Epithelial cell of prostate (primary cell): ENCODE measurements around the gene BNIPL.
A peak's percentile ranks its signal among the peaks of the same experiment; 100 is the strongest.

Source experiments
- DNase-seq: peaks from one replicate; pipeline ENCODE4 v3.0.0-alpha.2; 2011; ENCODE audit warnings: low read depth, low spot score
- H3K27ac ChIP-seq: fragments of 450-650 bp; 2 replicates; pipeline ENCODE4 v1.5.1; 2017; ENCODE audit warnings: mild to moderate bottlenecking

The BNIPL gene

DNA sequence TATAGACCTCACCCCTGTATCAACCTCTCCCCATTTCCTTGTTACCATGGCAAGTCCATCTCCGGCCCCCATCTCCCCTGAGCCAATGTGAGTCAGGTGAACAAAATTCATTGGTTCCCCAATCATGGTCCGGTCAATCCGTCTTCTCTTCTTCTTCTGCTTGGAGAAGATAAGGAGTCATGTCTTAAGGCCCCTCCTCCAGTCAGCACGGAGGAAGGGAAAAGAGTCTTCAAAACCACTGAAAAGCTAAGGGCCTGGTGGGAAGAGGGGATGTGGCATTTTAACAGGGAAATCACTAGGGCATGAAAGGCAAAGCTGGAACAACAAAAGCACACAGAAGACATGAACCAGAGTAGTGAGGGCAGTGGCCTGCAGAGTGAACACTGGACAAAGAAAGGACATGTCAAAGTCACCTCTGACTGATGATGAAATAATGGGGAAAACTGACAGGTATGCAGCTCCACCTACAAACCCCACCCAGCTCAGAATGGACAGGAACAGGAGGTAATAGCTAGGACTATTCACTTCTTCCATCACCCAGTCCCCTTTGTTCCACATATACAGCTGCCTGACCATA, 18.7 kb downstream of the BNIPL start:
- peak overlapping the region; percentile 97 for H3K27ac ChIP-seq

DNA sequence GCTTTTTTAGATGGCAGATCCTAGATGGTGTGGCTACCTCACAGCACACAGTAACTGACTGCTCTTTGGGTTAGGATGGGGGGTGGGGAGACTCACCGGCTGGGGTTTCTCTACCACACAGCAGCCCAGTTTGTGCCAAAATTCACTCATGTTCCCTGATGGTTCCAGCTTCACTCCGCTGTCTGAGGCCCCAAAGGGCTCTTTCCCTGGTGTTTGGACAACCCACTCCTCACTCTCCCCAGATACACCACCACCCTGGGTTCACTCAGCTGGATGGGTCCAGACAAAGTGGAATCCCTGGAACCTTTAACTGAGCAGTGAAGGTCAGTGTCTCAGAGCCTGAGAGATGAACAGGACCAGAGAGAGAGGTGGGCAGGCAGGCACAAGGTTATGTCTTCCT, 19.2 kb downstream of the BNIPL start:
- DNase-seq, result no peak
- H3K27ac ChIP-seq, result peak overlapping the region; percentile 97

More for the DNA sequence above, 18.7 kb downstream of the BNIPL start:
- DNase-seq, result no peak

DNA sequence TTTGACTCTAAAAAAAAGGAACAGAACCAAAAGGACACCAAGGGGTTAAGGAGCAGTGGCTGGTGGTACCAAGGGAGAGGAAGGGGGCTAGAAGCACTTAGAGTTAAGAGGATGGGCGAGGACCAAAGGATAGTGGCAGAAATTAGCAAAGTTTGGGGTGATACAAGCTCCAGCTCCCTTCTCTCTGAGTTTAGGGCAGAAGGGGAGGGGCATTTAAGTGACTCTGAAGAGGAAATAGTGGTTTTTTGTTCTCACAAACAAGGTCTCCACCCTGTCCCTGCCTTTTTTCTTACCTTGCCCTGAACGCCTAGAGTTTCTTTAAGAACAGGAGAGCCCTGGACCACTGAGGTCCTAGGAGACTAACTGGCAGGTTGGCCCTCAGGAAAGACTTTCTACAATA, 19.8 kb downstream of the BNIPL start:
- peak overlapping the region; percentile 97 for H3K27ac ChIP-seq
- no peak for DNase-seq

DNA sequence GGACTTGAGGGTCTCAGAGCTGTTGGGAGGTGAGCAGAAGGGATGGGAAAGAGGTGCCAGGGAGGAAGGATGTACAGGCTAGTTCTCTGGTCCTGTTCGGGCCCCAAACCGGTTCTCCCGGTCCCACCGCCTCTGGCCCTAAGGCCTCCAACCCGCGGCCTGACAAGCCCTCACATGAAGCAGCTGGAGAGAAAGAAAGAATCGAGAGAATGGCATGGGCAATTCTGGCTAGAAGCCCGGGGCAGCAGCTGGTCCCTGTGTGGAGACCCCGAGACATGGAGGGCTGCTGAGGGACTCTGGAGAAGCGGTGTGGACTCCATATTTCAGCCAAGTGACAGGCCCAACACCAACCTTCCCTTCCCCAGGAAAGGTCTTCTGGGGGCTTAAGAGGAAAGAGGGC, 22.3 kb downstream of the BNIPL start:
- DNase-seq, result peak; percentile 70
- H3K27ac ChIP-seq, result peak overlapping the region; percentile 97

DNA sequence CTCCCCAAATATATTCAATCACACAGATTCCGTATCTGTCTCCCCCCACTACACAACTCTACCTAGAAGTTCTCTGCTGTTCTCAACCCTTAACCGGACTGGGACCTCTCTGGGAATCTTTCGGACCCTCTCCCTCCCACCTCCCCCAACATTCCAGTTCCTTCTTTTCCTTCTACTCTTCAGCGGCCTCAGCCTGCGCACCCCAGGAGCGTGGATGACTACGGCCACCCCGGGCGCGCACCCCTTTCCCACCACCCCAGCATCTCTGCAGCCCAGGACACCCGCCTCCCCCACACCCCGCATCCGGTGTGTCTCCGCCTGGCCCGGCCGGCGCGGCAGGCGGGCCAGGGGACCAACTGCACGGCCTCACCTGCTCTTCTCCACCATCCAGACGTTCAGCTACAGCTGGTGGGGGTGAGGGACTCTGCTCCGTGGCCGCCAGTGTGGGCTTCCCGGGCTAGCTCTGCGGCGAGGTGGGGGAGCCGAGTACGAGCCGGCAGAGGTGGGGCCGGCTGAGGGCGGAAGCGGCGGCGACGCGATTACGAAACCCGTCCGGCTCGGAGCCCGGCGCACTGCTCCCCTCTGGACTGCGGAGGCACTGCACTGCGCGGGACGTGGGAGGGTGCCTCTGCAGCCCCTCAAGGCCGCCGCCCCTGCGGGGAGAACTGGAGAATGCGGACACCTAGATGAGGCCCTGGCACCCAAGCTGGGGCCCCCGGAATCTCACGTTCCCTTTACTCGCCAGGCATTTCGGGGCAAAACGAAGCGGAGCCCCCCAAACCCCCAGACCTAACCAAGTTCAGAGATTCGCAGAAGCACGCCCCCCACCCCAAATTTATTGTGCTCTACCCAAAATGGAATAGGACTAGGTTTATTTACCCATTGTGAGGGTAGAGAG, 23.0 kb downstream of the BNIPL start, which contains the start of gene CDC42SE1:
Gene CDC42SE1, minus strand, starts transcription at position 514 of the 898 bp plus-strand sequence. CDS start 3,892 bp downstream, outside the sequence.
- H3K27ac ChIP-seq, result peak within 1 kb of the TSS; percentile 97

DNA sequence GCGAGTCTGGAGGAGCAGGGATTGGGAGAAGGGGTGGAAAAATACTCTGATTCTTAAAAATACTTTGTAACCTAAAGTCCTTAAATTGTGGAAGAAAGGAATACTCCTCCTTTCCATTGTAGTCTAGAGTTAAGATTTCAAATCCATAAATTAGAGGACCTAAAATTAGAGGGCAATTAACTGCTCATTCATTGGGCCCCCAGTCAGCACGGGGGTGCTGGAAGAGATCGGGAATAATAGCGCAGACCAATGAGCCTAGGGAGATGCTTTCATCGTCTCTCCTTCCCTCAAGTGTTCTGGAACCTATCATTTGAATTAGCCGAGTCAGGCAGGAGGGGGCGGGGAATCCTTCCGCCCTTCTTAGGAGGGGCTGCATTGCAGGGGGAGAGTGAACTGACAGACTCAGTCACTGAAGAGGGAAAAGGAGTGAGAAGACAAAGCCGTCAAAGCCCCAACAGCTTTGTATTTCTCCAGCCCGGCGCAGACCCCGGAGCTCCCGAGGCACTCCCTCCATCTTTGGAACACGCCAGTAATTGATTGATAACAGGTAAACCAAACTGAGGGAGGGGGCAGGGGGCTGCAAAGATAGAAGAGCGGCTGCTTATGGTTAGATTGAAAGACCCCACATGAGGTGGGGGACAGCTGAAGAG, 23.7 kb downstream of the BNIPL start, which contains the start of gene MLLT11:
Gene MLLT11, plus strand, starts transcription at position 391 of the 650 bp plus-strand sequence. CDS start 6,828 bp downstream, outside the sequence.
- DNase-seq, result no peak
- peak within 1 kb of the TSS; percentile 97 for H3K27ac ChIP-seq

More for the DNA sequence above, 23.0 kb downstream of the BNIPL start, which contains the start of gene CDC42SE1:
- no peak for DNase-seq

DNA sequence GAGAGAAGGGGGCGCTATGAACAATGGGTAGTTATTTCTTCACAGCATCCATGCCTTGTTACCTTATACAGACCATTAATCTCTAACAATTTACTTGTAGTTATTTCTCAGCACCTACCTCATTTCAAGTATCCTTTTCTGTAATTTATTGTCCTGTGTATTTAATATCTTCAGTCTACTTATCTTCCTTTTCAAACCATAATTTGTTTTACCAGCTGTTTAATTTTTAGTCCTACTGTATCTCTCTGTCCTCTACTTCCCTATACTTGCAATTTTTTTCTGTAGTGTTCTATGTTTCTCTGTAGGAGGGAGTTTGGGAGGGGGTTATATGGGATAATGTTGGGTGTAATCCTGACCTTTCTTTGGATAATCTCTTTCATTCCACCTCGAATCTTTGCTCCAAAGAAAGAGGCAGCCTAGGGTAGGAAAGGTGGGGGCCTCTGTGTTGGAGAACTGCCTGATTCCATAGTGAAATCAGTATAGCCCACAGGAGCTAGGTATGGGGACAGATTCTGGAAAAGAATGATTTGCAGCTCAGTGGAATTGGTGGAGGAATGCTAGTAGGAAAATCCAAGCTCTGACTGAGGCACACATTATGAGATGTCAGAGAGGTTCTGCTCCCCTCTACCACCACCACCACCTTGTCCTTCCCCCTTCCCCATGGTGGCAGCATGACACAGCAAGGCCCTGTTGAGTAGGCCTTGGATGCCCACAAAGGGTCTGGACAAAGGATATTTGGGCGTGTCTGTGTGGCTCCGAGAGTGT, 24.5 kb downstream of the BNIPL start:
- no peak for DNase-seq
- H3K27ac ChIP-seq, result peak overlapping the region; percentile 97

DNA sequence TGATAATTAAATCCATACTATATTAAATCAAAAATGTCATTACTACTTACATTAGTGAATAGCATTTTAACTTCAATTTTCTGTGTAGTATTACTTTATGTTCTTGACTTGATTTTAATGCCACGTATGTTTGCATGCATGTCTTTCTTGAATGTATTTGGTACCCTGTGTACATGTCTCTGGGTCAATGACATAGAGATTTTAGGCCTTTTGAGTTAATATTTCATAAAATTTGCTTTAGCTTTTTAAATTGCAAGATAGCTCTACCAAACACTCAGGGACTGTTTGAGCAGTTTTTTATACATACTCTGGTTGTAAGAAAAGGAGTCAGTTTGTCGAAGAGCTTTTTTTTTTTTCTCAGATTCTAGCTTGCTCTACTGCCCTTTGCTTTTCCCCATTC, 25.3 kb downstream of the BNIPL start:
- H3K27ac ChIP-seq, result peak overlapping the region; percentile 97
- no peak for DNase-seq

DNA sequence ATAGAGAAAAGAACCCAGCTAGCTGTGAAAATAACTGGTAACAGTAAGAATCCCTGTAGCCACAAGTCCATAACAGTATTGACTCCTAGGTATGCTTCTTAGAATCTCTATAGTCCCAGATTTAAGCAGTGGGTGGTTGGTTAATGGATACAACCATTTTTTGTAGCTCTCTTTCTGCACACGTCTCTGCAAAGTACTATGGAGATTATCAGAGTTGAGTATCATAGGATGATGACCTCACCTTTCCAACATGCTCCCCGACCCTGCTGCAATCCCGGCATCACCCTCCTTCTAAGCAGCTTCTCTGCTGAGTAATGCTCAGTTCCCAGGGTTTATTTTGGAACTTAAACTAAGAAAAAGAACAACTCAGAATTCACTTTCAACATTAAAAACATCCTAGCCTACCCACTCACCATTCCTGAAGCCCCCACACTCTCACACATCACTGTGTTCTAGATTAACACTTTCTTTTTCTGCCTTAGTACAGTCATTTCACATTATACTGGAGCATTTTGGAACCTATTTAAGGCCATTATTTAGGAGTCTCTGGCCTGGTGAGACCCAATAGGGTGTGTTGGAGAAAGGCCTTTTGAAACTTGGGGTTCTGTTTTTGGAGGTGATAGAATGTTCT, 26.5 kb downstream of the BNIPL start:
- peak overlapping the region; percentile 97 for H3K27ac ChIP-seq
- DNase-seq, result no peak

DNA sequence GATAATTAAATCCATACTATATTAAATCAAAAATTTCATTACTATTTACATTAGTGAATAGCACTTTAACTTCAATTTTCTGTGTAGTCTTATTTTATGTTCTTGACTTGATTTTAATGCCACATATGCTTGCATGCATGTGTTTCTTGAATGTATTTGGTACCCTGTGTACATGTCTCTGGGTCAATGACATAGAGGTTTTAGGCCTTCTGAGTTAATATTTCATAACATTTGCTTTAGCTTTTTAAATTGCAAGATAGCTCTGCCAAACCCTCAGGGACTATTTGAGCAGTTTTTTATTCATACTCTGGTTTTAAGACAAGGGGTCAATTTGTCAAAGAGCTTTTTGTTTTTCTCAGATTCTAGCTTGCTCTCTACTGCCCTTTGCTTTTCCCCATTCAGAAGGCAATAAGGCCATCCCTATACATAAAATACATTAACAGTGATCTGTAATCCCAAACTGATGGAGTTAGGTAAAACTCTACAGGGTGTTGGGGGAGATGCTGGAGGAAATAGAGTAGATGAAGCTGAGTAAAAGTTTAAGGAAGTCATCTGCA, 28.8 kb downstream of the BNIPL start:
- no peak overlapping the region for H3K27ac ChIP-seq
- DNase-seq, result no peak

DNA sequence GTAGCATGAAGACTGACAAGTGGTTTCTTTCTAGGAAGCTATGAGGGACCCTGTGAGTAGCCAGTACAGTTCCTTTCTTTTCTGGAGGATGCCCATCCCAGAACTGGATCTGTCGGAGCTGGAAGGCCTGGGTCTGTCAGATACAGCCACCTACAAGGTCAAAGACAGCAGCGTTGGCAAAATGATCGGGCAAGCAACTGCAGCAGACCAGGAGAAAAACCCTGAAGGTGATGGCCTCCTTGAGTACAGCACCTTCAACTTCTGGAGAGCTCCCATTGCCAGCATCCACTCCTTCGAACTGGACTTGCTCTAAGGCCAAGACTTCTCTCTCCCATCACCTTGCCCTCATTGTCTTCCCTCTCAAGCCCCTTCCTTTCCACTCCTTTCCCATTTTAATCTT, 30.8 kb downstream of the BNIPL start:
- no peak overlapping the region for H3K27ac ChIP-seq
- DNase-seq, result no peak

DNA sequence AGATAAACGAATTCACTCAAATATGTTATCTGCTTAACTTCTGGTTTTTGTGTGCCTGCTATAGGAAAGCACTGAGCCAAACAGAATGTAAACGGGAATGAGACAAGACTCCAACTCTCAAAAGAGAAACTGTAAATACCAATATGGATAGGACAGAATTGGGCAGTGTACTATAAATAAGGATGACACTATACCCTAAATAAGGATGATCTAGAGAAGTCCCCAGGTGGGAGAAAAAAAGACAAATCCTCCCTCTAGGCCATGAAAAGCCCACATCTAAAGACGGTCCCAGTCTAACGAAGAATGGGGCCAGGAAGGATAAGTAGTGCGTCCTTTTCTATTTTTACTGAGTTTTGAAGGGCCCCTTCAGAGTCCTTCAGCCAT, 32.7 kb downstream of the BNIPL start:
- H3K27ac ChIP-seq, result peak overlapping the region; percentile 96
- no peak for DNase-seq

DNA sequence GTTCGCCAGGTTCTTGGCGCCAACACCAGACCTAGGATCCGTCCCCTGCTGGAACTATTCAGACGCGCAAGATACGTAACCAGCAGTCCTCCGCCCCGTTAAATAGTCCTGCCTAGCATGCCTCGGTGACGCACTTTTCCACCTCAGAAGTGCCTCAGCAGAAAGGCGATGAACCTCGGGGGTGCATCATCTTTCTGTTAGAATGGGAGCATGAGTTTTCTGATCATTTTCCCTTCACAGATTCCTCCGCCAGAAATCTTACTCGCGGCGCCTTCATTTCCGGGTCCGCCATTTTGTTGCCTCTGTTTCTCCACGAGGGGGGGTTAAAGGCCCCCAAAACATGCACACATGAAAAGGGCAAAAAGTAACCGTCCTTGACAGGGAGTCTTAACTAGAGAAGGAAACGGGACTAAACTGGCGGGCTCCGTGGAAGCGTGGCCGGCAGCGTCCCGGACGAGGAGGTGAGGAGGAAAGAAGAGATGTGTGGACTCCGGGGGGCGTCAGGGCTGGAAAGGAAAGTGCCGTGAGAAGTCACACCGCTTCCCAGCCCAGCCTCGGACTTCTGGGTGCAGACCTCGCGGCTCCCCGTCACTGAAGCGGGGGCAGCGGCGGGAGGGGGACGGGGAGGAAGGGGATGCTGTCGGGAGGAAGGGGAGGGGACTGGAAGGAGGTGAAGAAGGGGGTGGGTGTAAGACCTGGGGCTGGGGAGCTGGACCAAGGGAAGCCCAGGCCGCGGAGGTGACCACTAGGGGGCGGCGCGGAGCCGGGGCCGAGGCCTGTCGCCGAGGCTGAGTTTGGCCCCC, 34.3 kb downstream of the BNIPL start, which contains the start of gene GABPB2:
Gene GABPB2, plus strand, starts transcription at position 288 of the 803 bp plus-strand sequence. CDS start 17,429 bp downstream, outside the sequence.
- peak; percentile 79 for DNase-seq

DNA sequence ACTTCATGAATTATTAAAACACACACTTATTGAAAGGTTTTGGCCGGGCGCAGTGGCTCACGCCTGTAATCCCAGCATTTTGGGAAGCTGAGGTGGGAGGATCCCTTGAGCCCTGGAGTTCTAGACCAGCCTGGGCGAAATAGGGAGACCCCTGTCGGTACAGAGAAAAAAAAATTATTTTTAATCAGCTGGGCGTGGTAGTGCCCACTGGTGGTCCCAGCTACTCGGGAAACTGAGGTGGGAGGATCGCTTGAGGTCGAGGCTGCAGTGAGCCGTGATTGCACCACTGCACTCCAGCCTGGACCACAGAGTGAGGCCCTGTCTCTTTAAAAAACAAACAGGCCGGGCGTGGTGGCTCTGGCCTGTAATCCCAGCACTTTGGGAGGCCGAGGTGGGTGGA, 35.8 kb downstream of the BNIPL start:
- no peak for DNase-seq
- H3K27ac ChIP-seq, result no peak overlapping the region

More for the DNA sequence above, 34.3 kb downstream of the BNIPL start, which contains the start of gene GABPB2:
- peak within 1 kb of the TSS; percentile 96 for H3K27ac ChIP-seq

DNA sequence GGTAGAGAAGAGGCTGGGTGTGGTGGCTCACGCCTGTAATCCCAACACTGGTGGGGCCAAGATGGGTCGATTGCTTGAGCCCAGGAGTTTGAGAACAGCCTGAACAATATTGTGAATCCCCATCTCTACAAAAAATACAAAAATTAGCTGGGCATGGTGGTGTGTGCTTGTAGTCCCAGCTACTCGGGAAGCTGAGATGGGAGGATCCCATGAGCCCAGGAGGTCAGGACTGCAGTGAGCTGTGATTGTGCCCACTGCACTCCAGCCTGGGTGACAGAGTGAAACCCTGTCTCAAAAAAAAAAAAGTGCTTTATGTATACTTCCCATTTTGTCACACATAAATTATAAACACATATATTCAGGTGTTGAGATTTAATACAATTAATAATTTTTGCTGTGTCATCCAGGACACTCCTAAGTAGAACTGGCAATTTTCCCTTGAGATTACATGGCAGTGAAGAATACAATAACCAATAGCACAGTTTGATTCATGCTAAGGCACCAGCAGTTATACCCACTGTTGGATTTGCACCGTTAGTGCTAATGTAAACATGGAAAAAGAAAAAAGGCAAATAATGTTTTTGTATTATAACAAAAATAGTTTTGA, 49.7 kb downstream of the BNIPL start:
- H3K27ac ChIP-seq, result no peak overlapping the region
- no peak for DNase-seq
